ENCODE data around the gene INHBB.

Gene INHBB

DNA sequence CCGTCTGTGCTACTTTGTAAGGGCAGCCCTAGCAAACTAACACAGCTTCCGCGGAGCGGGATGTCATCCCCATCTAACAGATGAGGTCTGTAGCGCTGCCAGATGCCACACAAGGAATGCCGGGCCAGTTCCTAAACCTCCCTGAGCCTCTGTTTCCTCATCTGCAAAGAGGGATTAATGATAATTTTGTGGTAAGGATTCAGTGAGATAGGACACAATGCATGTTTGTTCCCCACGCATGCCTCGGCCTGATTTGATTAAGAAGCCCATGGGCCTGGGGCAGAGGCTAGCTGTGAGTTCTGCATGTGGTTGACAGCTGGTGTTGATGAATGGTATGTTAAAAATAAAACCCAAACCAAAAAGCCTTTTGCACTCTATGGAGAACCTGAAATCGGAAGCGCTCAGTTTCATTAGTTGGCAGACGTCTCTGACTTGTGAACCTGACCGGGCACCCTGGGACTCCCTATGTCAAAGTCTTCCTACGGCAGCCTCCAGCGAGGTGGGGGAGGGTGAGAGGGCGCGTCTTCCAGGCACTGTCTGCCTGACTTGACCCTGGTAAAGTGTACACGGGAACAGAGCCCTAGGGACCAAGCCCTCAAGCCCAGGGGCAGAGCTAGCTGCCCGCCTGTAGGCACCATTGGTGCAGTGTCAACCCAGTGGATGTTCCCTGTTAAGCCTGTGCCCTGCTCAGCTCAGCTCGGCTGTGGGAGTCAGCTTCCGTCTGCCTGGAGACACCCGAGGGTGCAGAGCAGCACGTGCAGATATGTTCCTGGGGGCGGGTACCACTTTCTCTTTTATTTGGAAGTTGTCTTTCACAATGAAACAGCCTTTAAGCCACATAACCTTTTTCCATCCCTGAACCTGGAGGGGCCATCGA, 14.8 kb upstream of the INHBB start:
- Histone ChIP-seq H3K36me3 (replicated peaks) (no peaks in the 10 kb centered on the region), H3K27ac (no peak overlapping the region), H3K27me3 (replicated peaks) (peaks cover 41% of the 10 kb centered on the region), H3K4me3 (ENCODE audit: low read depth, low read length) (no peak overlapping the region)
- TF ChIP-seq, protein P1, sequence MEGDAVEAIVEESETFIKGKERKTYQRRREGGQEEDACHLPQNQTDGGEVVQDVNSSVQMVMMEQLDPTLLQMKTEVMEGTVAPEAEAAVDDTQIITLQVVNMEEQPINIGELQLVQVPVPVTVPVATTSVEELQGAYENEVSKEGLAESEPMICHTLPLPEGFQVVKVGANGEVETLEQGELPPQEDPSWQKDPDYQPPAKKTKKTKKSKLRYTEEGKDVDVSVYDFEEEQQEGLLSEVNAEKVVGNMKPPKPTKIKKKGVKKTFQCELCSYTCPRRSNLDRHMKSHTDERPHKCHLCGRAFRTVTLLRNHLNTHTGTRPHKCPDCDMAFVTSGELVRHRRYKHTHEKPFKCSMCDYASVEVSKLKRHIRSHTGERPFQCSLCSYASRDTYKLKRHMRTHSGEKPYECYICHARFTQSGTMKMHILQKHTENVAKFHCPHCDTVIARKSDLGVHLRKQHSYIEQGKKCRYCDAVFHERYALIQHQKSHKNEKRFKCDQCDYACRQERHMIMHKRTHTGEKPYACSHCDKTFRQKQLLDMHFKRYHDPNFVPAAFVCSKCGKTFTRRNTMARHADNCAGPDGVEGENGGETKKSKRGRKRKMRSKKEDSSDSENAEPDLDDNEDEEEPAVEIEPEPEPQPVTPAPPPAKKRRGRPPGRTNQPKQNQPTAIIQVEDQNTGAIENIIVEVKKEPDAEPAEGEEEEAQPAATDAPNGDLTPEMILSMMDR (IDR thresholded peaks at IDR 0.05; ENCODE audit: low read depth, low read length, missing control alignments) = no peak
- DNase-seq = no peak
- in situ Hi-C loops (cut with HindIII; ENCODE audit: low pct_ligation_motif_present, low sequenced_read_pairs) = no loop called here

DNA sequence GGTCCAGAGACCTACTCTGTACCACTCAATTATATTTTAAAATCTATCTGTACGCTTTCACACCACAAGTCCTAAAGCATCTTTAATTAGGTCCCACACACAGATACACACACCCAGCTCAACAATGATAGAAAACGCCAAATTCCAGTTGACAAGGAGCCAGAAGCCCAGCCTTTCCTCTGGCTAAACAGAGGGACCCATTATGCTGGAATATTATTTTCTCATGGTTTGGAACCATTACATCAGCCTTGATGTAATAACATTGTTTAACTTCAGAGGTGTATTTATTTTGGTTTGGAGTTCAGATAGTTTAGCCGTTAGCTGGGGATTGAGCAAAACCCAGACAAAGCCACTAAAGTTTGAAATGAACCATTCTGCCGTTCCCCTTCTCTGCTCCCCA, 14.0 kb upstream of the INHBB start:
- no peak overlapping the region for H3K27ac ChIP-seq
- H3K4me3 ChIP-seq (ENCODE audit: low read depth, low read length) = no peak overlapping the region
- H3K27me3 ChIP-seq (replicated peaks) = peaks cover 41% of the 10 kb centered on the region
- TF ChIP-seq, protein P1 (IDR thresholded peaks at IDR 0.05; ENCODE audit: low read depth, low read length, missing control alignments) = no peak
- H3K36me3 ChIP-seq (replicated peaks) = no peaks in the 10 kb centered on the region
- no peak for DNase-seq
- in situ Hi-C loops (cut with HindIII; ENCODE audit: low pct_ligation_motif_present, low sequenced_read_pairs) = no loop called here

- TF ChIP-seq, protein P1 (IDR thresholded peaks at IDR 0.05; ENCODE audit: low read depth, low read length, missing control alignments) = no peak
- Histone ChIP-seq H3K27ac (no peak overlapping the region), H3K36me3 (replicated peaks) (no peaks in the 10 kb centered on the region), H3K4me3 (ENCODE audit: low read depth, low read length) (no peak overlapping the region), H3K27me3 (replicated peaks) (peaks cover 41% of the 10 kb centered on the region)
- DNase-seq = no peak
- in situ Hi-C loops (cut with HindIII; ENCODE audit: low pct_ligation_motif_present, low sequenced_read_pairs) = no loop called here
These were observed 13.6 kb upstream of the INHBB start for GRCh38 chr2:120332384-120332783.

DNA sequence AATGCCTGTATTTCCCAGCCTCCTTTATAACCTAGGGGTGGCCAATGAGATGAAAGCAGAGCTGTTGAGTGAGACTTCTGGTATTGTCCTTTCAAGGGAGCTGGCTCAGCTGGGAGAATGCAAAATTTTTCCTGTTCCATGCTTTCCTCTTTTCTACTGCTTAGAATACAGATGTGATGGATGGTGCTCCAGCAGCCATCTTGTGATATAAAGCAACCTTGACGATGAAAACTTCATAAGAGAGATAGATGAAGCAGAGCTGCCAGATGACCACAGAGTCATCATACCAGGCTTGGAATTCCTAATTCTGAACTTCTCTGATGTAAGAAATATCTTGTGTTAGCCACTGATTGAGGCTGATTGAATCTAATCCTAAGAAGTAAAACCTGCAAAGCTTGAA, 11.9 kb upstream of the INHBB start:
- TF ChIP-seq, protein P1 (IDR thresholded peaks at IDR 0.05; ENCODE audit: low read depth, low read length, missing control alignments) = no peak
- Histone ChIP-seq H3K27me3 (replicated peaks) (peaks cover 42% of the 10 kb centered on the region), H3K27ac (no peak overlapping the region), H3K4me3 (ENCODE audit: low read depth, low read length) (no peak overlapping the region), H3K36me3 (replicated peaks) (no peaks in the 10 kb centered on the region)
- no peak for DNase-seq
- in situ Hi-C loops (cut with HindIII; ENCODE audit: low pct_ligation_motif_present, low sequenced_read_pairs) = no loop called here

- H3K4me3 ChIP-seq (ENCODE audit: low read depth, low read length) = no peak overlapping the region
- TF ChIP-seq, protein P1 (IDR thresholded peaks at IDR 0.05; ENCODE audit: low read depth, low read length, missing control alignments) = no peak
- in situ Hi-C loops (cut with HindIII; ENCODE audit: low pct_ligation_motif_present, low sequenced_read_pairs) = no loop called here
- no peak overlapping the region for H3K27ac ChIP-seq
- peaks cover 21% of the 10 kb centered on the region for H3K27me3 ChIP-seq (replicated peaks)
- H3K36me3 ChIP-seq (replicated peaks) = no peaks in the 10 kb centered on the region
- no peak for DNase-seq
These were observed 9.2 kb upstream of the INHBB start for GRCh38 chr2:120336749-120337148.
